GM23248 (cell line): ENCODE measurements around the gene WDR72. TPM values are rescaled to one million over a fixed set of nuclear protein-coding genes. Genes with fewer than 3 reads are reported as not detected.

Experiments
- DNase-seq: peaks from one replicate; pipeline ENCODE4 v3.0.0-alpha.2; 2015
- H2AFZ ChIP-seq: fragments of 200-600 bp; sonication (generic); 2 replicates; pipeline ENCODE4 v1.6.1; 2016; ENCODE audit warnings: antibody characterized with exemption
- H3F3A ChIP-seq: fragments of 200-600 bp; sonication (generic); 2 replicates; pipeline ENCODE4 v1.6.1; 2016; ENCODE audit warnings: mild to moderate bottlenecking, antibody characterized with exemption, mixed run types; ENCODE audit not compliant: insufficient read depth
- H3K27ac ChIP-seq: fragments of 200-600 bp; sonication (generic); 2 replicates; pipeline ENCODE4 v1.5.1; 2016; ENCODE audit warnings: mild to moderate bottlenecking
- H3K27me3 ChIP-seq: fragments of 200-600 bp; sonication (generic); replicated peaks from 2 replicates; pipeline ENCODE4 v1.6.1; 2016; ENCODE audit warnings: mild to moderate bottlenecking; ENCODE audit not compliant: insufficient read depth
- H3K36me3 ChIP-seq: fragments of 200-600 bp; sonication (generic); 2 replicates; pipeline ENCODE4 v1.6.1; 2016; ENCODE audit warnings: low read depth, mild to moderate bottlenecking
- H3K4me1 ChIP-seq: fragments of 200-600 bp; sonication (generic); 2 replicates; pipeline ENCODE4 v1.6.1; 2016; ENCODE audit warnings: mild to moderate bottlenecking; ENCODE audit not compliant: insufficient read depth
- H3K4me2 ChIP-seq: fragments of 200-600 bp; sonication (generic); one replicate; pipeline ENCODE4 v1.6.1; 2016; ENCODE audit warnings: mild to moderate bottlenecking; ENCODE audit not compliant: unreplicated experiment
- H3K4me3 ChIP-seq: fragments of 200-600 bp; sonication (generic); 2 replicates; pipeline ENCODE4 v1.5.1; 2016; ENCODE audit warnings: mild to moderate bottlenecking
- H3K79me2 ChIP-seq: fragments of 200-600 bp; sonication (generic); 2 replicates; pipeline ENCODE4 v1.6.1; 2016; ENCODE audit warnings: mild to moderate bottlenecking; ENCODE audit not compliant: insufficient read depth
- H3K9ac ChIP-seq: fragments of 200-600 bp; sonication (generic); 2 replicates; pipeline ENCODE4 v1.6.1; 2016; ENCODE audit warnings: mild to moderate bottlenecking
- H3K9me2 ChIP-seq: fragments of 200-600 bp; sonication (generic); 2 replicates; pipeline ENCODE4 v1.6.1; 2016; ENCODE audit warnings: mixed run types, mild to moderate bottlenecking, moderate library complexity; ENCODE audit not compliant: insufficient read depth
- H3K9me3 ChIP-seq: fragments of 200-600 bp; sonication (generic); one replicate; pipeline ENCODE4 v1.6.1; 2017; ENCODE audit warnings: low read depth
- H4K20me1 ChIP-seq: fragments of 200-600 bp; sonication (generic); 2 replicates; pipeline ENCODE4 v1.6.0; 2016; ENCODE audit not compliant: insufficient read depth
- EZH2 ChIP-seq: fragments of 200-600 bp; sonication (generic); IDR thresholded peaks from 2 replicates; pipeline ENCODE4 v1.6.1; 2018; ENCODE audit warnings: antibody characterized with exemption, mild to moderate bottlenecking; ENCODE audit not compliant: insufficient read depth, poor library complexity, severe bottlenecking
- EZH2phosphoT487 ChIP-seq: fragments of 200-600 bp; sonication (generic); IDR thresholded peaks from 2 replicates; pipeline ENCODE4 v1.6.1; 2018; ENCODE audit warnings: antibody characterized with exemption, moderate library complexity, mild to moderate bottlenecking, low read depth; ENCODE audit not compliant: insufficient read depth
- WGBS, 2 experiments: methylation state at CpG; one replicate each; pipeline ENCODE4 v1.1.6; 2015 to 2017; ENCODE audit warnings: low lambda C conversion rate in 2 of 2, low coverage in 1 of 2; ENCODE audit errors: missing lambda C conversion rate in 2 of 2; 5-methylcytosine and 5-hydroxymethylcytosine counted together
- in situ Hi-C: fragments of 300-500 bp; cut with MboI; formaldehyde crosslinking; loops from 2 replicates; pipeline ENCODE4 v1.15.0; 2020
- polyA plus RNA-seq: library from polyadenylated mRNA; unstranded; fragments of >200 nt; fragmentation: Nextera tagmentation; extraction: Ambion mirVana; gene quantifications from 2 replicates; pipeline ENCODE4 v1.2.1, GENCODE V29; 2016
- total RNA-seq: library from RNA; depleted of rRNA; stranded (reverse); fragments of >200 nt; shearing (Covaris generic); gene quantifications from 2 replicates; pipeline ENCODE4 v1.2.3, GENCODE V29; 2014

Gene WDR72
- total and polyA plus RNA-seq, 2 experiments from 2014 or later, result not detected

DNA sequence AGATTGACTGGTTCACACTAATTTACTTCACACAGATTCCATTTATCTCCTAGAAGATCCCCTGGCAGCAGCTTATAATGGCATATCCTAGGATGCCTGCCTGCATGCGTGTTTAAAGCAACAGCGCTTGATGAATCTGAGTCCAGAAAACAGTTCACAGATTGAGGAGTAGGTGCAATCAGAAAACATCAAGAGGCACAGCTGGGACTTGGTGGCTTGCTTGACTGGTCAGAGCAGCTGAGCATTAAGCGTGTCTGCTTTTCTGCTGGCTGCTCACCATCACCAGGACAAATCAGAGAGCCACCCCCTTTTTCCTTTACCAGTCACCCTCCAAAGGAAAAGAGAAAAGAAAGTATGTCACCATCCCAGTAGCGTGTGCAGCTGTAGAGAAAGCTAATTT is 223.6 kb downstream of the WDR72 start:
- no peaks in the 10 kb centered on the region for H3F3A ChIP-seq
- in situ Hi-C loops, result no loop called here
- DNase-seq, result no peak
- 28 to 36% methylated on average over 4 of the region's 4 CpGs for WGBS, 2 experiments
- no peak overlapping the region for H3K9ac ChIP-seq
- H3K27ac ChIP-seq, result no peak overlapping the region
- H3K4me1 ChIP-seq, result no peaks in the 10 kb centered on the region
- H3K36me3 ChIP-seq, result no peaks in the 10 kb centered on the region; the same call in 1 of the 2 replicates
- H3K4me3 ChIP-seq, result no peak overlapping the region
- H3K27me3 ChIP-seq, result no peaks in the 10 kb centered on the region
- H2AFZ ChIP-seq, result no peak overlapping the region
- H3K79me2 ChIP-seq, result no peaks in the 10 kb centered on the region
- H4K20me1 ChIP-seq, result no peaks in the 10 kb centered on the region
- no peak overlapping the region for H3K4me2 ChIP-seq
- no peaks in the 10 kb centered on the region for H3K9me3 ChIP-seq
- TF ChIP-seq EZH2phosphoT487 (no peak), EZH2 (no peak)
- H3K9me2 ChIP-seq, result no peaks in the 10 kb centered on the region

DNA sequence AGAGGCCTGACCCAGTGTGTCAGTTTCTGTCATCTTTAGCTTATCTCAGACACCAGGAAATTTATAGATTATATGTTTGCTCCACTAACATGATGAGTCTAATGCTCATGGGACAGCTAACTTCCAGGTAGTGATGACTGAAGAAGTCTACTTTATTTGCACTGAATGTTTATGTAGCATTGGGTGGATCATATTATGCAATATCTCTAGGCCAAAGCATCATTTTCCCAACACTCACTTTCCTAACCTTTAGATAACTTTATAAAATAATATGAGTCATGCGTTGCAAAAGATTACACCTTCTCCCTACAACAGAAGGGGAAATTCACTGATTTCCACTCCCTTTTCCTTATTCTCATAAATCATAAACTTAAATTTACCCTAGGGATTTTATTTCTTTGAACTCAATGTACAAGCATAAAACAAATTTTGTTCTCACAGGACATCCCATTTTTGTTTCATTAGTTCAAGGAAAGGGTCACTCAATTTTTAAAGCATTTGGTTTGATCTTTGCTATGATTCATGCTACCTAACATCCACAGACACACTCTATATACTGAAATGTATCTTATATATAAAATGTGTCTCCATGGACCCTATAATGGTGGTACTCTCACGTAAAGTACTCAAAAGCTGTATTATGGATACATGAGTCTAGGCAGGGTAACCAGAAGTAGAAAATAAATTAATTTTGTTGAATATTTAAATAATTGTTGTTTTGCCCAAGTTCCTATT is 225.2 kb downstream of the WDR72 start:
- DNase-seq, result no peak
- Histone ChIP-seq H3K4me2 (no peak overlapping the region), H3K9ac (no peak overlapping the region), H2AFZ (no peak overlapping the region), H3K27ac (no peak overlapping the region), H3K4me1 (no peaks in the 10 kb centered on the region), H3K4me3 (no peak overlapping the region), H4K20me1 (no peaks in the 10 kb centered on the region), H3K36me3 (no peaks in the 10 kb centered on the region; the same call in 1 of the 2 replicates), H3K27me3 (no peaks in the 10 kb centered on the region), H3K9me3 (no peaks in the 10 kb centered on the region), H3K9me2 (no peaks in the 10 kb centered on the region), H3F3A (no peaks in the 10 kb centered on the region), H3K79me2 (no peaks in the 10 kb centered on the region)
- in situ Hi-C loops, result no loop called here
- 19 to 22% methylated on average over 2 of the region's 2 CpGs for WGBS, 2 experiments
- TF ChIP-seq EZH2, result no peak
- no peak for TF ChIP-seq EZH2phosphoT487

DNA sequence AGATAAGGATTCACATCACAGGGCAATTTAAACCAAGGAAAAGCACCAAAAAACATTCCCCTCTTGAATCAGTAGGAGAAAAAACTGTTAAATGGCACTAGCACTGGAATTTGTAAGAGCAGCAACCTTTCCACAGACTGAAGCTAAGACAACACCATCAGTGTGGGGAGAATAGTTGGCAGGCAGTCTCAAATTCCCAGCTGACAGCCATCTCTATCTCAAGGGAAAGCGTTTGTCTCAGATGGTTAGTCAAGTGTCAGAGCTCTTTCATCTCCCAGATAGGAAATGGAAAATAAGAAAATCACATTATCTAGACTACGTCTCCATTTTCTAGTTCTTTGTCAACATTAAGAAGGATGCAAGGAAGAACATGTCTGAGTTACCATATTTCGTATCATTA is 228.7 kb downstream of the WDR72 start:
- no peaks in the 10 kb centered on the region for H4K20me1 ChIP-seq
- H3K4me2 ChIP-seq, result no peak overlapping the region
- no peaks in the 10 kb centered on the region for H3K9me2 ChIP-seq
- TF ChIP-seq EZH2phosphoT487, result no peak
- no peak for TF ChIP-seq EZH2
- H3K27me3 ChIP-seq, result no peaks in the 10 kb centered on the region
- no peak overlapping the region for H3K9ac ChIP-seq
- DNase-seq, result no peak
- no peaks in the 10 kb centered on the region for H3K36me3 ChIP-seq
- H3K4me3 ChIP-seq, result no peak overlapping the region
- H3F3A ChIP-seq, result no peaks in the 10 kb centered on the region
- no peak overlapping the region for H2AFZ ChIP-seq
- 4 to 7% methylated on average over 3 of the region's 3 CpGs for WGBS, 2 experiments
- no peaks in the 10 kb centered on the region for H3K9me3 ChIP-seq
- H3K79me2 ChIP-seq, result no peaks in the 10 kb centered on the region
- H3K4me1 ChIP-seq, result no peaks in the 10 kb centered on the region
- H3K27ac ChIP-seq, result no peak overlapping the region
- in situ Hi-C loops, result no loop called here

DNA sequence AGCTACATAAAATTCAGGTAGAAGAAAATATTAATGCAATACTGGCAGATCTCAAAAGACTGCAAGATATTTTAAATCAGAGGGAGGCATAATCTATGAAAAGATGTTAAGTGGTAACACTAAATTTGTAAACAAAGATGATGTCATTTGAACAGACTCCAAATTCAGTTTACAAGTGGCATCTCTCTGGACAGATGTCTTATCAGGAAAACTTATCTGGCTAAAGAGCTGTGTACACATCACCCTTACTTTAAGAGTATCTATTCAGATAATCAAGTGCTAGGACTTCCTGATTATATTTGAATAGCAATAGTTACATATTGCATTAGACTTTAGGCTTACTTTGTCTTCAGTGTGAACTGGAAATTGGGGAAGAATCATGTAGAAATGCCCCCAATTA is 231.5 kb downstream of the WDR72 start:
- Histone ChIP-seq H3K4me1 (no peaks in the 10 kb centered on the region), H2AFZ (no peak overlapping the region), H3F3A (no peaks in the 10 kb centered on the region), H3K36me3 (no peaks in the 10 kb centered on the region), H3K4me2 (no peak overlapping the region), H3K9ac (no peak overlapping the region), H3K79me2 (no peaks in the 10 kb centered on the region), H4K20me1 (no peaks in the 10 kb centered on the region), H3K9me2 (no peaks in the 10 kb centered on the region), H3K27me3 (no peaks in the 10 kb centered on the region), H3K9me3 (no peaks in the 10 kb centered on the region), H3K4me3 (no peak overlapping the region), H3K27ac (no peak overlapping the region)
- DNase-seq, result no peak
- TF ChIP-seq EZH2phosphoT487, result no peak
- in situ Hi-C loops, result no loop called here

DNA sequence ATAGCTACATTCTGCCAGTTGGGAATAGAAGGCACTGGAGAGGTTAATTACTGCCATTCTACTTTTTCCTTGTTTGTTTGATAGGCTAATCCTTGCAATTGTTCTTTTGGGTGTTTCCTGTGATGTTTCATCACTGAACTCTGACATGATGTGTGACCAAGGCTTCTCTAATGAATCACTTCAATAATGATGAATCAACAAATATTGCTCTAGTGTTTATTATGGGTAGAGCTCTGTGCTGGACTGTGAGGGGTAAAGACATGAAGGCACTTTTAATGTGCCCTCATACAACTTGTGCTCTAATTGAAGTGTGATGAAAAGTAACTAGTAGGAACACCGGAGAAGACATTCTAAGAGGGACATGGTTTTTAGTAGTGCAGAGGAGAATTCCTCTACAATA is 233.6 kb downstream of the WDR72 start:
- in situ Hi-C loops, result no loop called here

More for the DNA sequence above, 233.6 kb downstream of the WDR72 start:
- H4K20me1 ChIP-seq, result no peaks in the 10 kb centered on the region
- no peaks in the 10 kb centered on the region for H3K36me3 ChIP-seq
- DNase-seq, result no peak
- H3K27me3 ChIP-seq, result no peaks in the 10 kb centered on the region
- no peak overlapping the region for H3K27ac ChIP-seq
- TF ChIP-seq EZH2phosphoT487, result no peak
- no peak for TF ChIP-seq EZH2
- H3K9me3 ChIP-seq, result no peaks in the 10 kb centered on the region
- no peaks in the 10 kb centered on the region for H3K9me2 ChIP-seq
- no peak overlapping the region for H2AFZ ChIP-seq
- H3K79me2 ChIP-seq, result no peaks in the 10 kb centered on the region
- H3K4me2 ChIP-seq, result no peak overlapping the region
- no peaks in the 10 kb centered on the region for H3K4me1 ChIP-seq
- 0% methylated on average over 1 of the region's 1 CpG for WGBS, 2 experiments
- no peak overlapping the region for H3K4me3 ChIP-seq
- H3K9ac ChIP-seq, result no peak overlapping the region
- no peaks in the 10 kb centered on the region for H3F3A ChIP-seq
